ENCODE results near the gene SMARCA2.

GRCh38 chr9:2125906-2126305, 110.8 kb downstream of the SMARCA2 start:
- TF ChIP-seq CTCF (IDR thresholded peaks at IDR 0.05) (no peak), EZH2 (IDR thresholded peaks at IDR 0.05) (no peak)
